Smooth muscle cell (in vitro differentiated cells): Measurements from ENCODE around the gene CBR3. TPM values are rescaled to one million over a fixed set of nuclear protein-coding genes. Genes with fewer than 3 reads are reported as not detected.

ENCODE experiments used
- DNase-seq: peaks from one replicate; lab custom pipeline; 2025; ENCODE audit not compliant: unreplicated experiment; lab: John Stamatoyannopoulos, UW
- H2AFZ ChIP-seq: fragments of 200-600 bp; sonication (generic); 2 replicates; pipeline ENCODE4 v1.6.0; 2016; ENCODE audit warnings: antibody characterized with exemption, low read depth, mild to moderate bottlenecking
- H3F3A ChIP-seq: fragments of 200-600 bp; sonication (generic); 2 replicates; pipeline ENCODE4 v1.6.0; 2017; ENCODE audit warnings: antibody characterized with exemption, low read depth
- H3K27ac ChIP-seq: fragments of 200-600 bp; sonication (generic); 2 replicates; pipeline ENCODE4 v1.5.1; 2016; ENCODE audit warnings: low read depth, mild to moderate bottlenecking
- H3K27me3 ChIP-seq: fragments of 200-600 bp; sonication (generic); 2 replicates; pipeline ENCODE4 v1.6.1; 2016; ENCODE audit warnings: low read depth, mild to moderate bottlenecking
- H3K36me3 ChIP-seq: fragments of 200-600 bp; sonication (generic); 2 replicates; pipeline ENCODE4 v1.5.1; 2016; ENCODE audit warnings: low read depth
- H3K4me1 ChIP-seq: fragments of 200-600 bp; sonication (generic); 2 replicates; pipeline ENCODE4 v1.5.1; 2016; ENCODE audit warnings: low read depth
- H3K4me2 ChIP-seq: fragments of 200-600 bp; sonication (generic); 2 replicates; pipeline ENCODE4 v1.6.0; 2016; ENCODE audit warnings: mild to moderate bottlenecking
- H3K4me3 ChIP-seq: fragments of 200-600 bp; sonication (generic); 2 replicates; pipeline ENCODE4 v1.5.1; 2016; ENCODE audit warnings: mild to moderate bottlenecking
- H3K79me2 ChIP-seq: fragments of 200-600 bp; sonication (generic); 2 replicates; pipeline ENCODE4 v1.6.0; 2016; ENCODE audit warnings: low read depth, mild to moderate bottlenecking
- H3K9ac ChIP-seq: fragments of 200-600 bp; sonication (generic); 2 replicates; pipeline ENCODE4 v1.6.0; 2016; ENCODE audit warnings: low read depth
- H3K9me3 ChIP-seq: fragments of 200-600 bp; sonication (generic); replicated peaks from 2 replicates; pipeline ENCODE4 v1.5.1; 2016; ENCODE audit warnings: low read depth
- H4K20me1 ChIP-seq: fragments of 200-600 bp; sonication (generic); 2 replicates; pipeline ENCODE4 v1.6.0; 2016; ENCODE audit warnings: low read depth
- WGBS: methylation state at CpG from one replicate; pipeline ENCODE4 v1.1.7; 2016; ENCODE audit warnings: low lambda C conversion rate; 5-methylcytosine and 5-hydroxymethylcytosine counted together
- polyA plus RNA-seq: library from polyadenylated mRNA; unstranded; fragments of >200 nt; fragmentation: Nextera tagmentation; extraction: Ambion mirVana; gene quantifications from 2 replicates; pipeline ENCODE4 v1.2.1, GENCODE V29; 2016
- total RNA-seq: library from RNA; depleted of rRNA; stranded (reverse); fragments of >200 nt; gene quantifications from 2 replicates; pipeline ENCODE4 v1.2.3, GENCODE V29; 2014
- TF ChIP-seq, protein P1 (sequence below): fragments of 200-600 bp; sonication (generic); IDR thresholded peaks from 2 replicates; pipeline ENCODE4 v1.5.1; 2017; ENCODE audit warnings: borderline replicate concordance, mild to moderate bottlenecking, antibody characterized with exemption; ENCODE audit not compliant: insufficient read depth, poor library complexity, severe bottlenecking

The CBR3 gene
- total and polyA plus RNA-seq, 2 experiments from 2014 or later = 0.78 to 3.3 TPM

DNA sequence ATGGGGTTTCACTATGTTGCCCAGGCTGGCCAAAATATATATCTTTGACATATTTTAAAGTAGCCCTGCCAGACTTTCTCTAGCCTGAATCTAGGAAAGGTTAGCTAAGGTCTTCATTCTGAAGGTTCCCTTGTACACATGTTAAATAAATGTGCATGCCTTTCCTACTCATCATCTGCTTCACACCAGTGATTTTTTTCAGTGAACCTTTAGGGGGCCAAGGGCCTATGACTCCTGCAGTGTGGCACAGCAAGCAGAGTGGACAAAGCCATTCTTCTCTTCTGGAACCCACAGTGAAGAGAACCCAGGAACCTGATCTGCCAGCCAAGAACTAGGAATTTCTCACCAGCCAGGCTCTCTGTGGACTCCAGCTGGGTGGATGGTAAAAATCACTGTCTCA, 42.2 kb upstream of the CBR3 start:
- Histone ChIP-seq H3K4me2 (no peak overlapping the region), H3K4me3 (no peak overlapping the region), H3K9me3 (no peaks in the 10 kb centered on the region), H3K9ac (no peak overlapping the region), H4K20me1 (no peaks in the 10 kb centered on the region), H2AFZ (no peak overlapping the region), H3K27me3 (no peaks in the 10 kb centered on the region), H3K4me1 (peaks cover 11% of the 10 kb centered on the region), H3F3A (no peaks in the 10 kb centered on the region), H3K36me3 (no peaks in the 10 kb centered on the region), H3K79me2 (no peaks in the 10 kb centered on the region), H3K27ac (no peak overlapping the region)
- no peak for DNase-seq
- TF ChIP-seq, protein P1, sequence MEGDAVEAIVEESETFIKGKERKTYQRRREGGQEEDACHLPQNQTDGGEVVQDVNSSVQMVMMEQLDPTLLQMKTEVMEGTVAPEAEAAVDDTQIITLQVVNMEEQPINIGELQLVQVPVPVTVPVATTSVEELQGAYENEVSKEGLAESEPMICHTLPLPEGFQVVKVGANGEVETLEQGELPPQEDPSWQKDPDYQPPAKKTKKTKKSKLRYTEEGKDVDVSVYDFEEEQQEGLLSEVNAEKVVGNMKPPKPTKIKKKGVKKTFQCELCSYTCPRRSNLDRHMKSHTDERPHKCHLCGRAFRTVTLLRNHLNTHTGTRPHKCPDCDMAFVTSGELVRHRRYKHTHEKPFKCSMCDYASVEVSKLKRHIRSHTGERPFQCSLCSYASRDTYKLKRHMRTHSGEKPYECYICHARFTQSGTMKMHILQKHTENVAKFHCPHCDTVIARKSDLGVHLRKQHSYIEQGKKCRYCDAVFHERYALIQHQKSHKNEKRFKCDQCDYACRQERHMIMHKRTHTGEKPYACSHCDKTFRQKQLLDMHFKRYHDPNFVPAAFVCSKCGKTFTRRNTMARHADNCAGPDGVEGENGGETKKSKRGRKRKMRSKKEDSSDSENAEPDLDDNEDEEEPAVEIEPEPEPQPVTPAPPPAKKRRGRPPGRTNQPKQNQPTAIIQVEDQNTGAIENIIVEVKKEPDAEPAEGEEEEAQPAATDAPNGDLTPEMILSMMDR = no peak

DNA sequence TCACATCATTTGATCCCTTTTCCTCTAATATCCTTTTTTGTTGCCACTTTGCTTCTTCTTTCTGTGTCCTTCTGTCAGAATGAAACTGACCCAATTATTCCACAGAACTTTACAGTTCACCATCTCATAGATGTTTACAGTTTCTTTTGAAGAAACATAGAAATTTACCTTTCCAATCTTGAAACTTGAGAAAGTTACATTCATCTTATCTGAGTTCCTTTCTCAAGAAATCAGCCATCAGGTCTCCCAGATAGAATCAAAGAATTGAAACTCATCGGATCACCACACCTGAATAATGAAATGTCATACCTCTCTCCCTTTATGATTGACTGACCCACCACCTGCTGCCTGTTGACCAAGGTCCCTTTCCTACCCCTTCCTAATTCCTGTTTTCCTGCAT, 41.4 kb upstream of the CBR3 start:
- WGBS = 91% methylated on average over 1 of the region's 1 CpG
- TF ChIP-seq, protein P1 = no peak
- H3K4me1 ChIP-seq = peaks cover 13% of the 10 kb centered on the region
- no peaks in the 10 kb centered on the region for H3K79me2 ChIP-seq
- H3F3A ChIP-seq = no peaks in the 10 kb centered on the region
- no peak overlapping the region for H3K4me3 ChIP-seq
- H3K27ac ChIP-seq = no peak overlapping the region
- no peak overlapping the region for H2AFZ ChIP-seq
- no peak overlapping the region for H3K4me2 ChIP-seq
- DNase-seq = no peak
- H3K27me3 ChIP-seq = no peaks in the 10 kb centered on the region
- H4K20me1 ChIP-seq = no peaks in the 10 kb centered on the region
- H3K9ac ChIP-seq = no peak overlapping the region
- H3K36me3 ChIP-seq = no peaks in the 10 kb centered on the region
- no peaks in the 10 kb centered on the region for H3K9me3 ChIP-seq

DNA sequence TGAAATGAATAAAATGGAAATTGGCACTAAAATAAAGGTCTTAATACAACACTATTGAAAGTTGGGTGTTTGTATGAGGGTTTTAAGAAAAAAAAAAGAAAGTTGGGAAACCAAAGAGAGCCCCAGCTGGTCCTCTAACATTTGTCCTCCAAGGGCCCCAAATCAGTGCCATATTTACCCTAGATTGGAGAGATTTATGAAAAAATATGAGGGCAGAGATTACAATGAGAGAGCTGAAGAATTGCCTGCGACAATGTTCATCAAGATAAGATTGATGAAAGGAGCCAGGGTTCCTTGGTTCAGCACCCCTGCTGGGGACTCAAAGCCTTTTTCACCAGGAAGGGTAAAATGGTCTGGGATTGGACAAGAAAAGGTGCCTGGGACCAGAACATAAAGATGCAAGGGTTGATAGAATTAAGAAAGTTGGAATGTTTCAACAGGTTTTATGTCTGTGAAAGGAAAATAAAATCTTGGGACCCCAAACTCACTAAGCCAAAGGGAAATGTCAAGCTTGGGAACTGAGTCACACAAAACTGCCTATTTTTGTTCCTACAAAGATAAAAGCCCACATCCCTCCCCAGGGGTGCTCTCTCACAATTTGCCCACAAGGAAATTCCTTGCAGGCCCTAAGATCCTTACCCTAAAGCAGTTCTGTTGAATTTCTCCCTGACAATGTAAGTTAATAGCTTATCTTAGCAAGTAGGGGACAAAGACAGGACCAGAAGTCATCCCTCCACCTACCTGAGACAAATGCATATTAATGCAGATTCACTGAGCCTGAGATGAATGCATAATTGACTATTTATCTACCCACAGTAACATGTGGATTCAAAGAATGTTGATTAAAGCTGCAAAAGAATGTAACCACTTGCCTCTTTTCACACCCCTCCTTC, 38.2 kb upstream of the CBR3 start:
- TF ChIP-seq, protein P1 = no peak
- Histone ChIP-seq H3K4me3 (no peak overlapping the region), H2AFZ (no peak overlapping the region), H3K27me3 (no peaks in the 10 kb centered on the region), H3K4me2 (no peak overlapping the region), H3K9ac (no peak overlapping the region), H3K9me3 (no peaks in the 10 kb centered on the region), H3K4me1 (peaks cover 13% of the 10 kb centered on the region), H4K20me1 (no peaks in the 10 kb centered on the region), H3K79me2 (no peaks in the 10 kb centered on the region), H3K27ac (no peak overlapping the region), H3K36me3 (no peaks in the 10 kb centered on the region), H3F3A (no peaks in the 10 kb centered on the region)
- DNase-seq = no peak
- 59% methylated on average over 1 of the region's 1 CpG for WGBS
